Subcutaneous adipose tissue (tissue), 4 donors: Measurements from ENCODE around the gene OR8K3. TPM values are rescaled to one million over a fixed set of nuclear protein-coding genes. Genes with fewer than 3 reads are reported as not detected.

Source experiments
- total RNA-seq, 4 donors: library from RNA; depleted of rRNA; stranded (reverse); fragments of >200 nt; gene quantifications; one replicate each; pipeline ENCODE4 v1.1.0, GENCODE V29; 2016
- TF ChIP-seq, protein P1 (sequence below): fragments of 450-650 bp; IDR thresholded peaks from one replicate; pipeline ENCODE4 v1.5.1; 2016; ENCODE audit warnings: low read depth, mild to moderate bottlenecking, control low read depth, antibody characterized with exemption, moderate library complexity

OR8K3 gene
- total RNA-seq, 4 donors from 2014 or later: not detected

DNA sequence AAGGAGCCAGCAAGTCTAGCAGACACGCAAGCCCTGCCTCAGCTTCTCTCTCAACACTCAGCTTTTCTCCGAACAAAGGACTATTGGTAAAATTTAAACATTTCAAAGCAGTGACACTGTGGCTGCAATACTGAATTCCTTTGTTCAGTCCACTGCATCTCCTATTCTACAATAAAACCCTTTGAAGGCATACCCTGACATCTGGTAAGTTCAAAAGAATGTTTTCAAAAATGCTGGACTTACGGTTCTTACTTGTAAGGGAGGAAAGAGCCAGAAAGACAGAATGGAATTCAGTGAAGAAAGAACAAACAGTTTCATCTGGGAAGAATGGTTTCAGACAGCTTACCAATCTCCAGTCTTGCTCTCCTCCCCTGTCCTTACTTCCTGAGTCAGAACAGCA, 18.2 kb downstream of the OR8K3 start:
- TF ChIP-seq, protein P1, sequence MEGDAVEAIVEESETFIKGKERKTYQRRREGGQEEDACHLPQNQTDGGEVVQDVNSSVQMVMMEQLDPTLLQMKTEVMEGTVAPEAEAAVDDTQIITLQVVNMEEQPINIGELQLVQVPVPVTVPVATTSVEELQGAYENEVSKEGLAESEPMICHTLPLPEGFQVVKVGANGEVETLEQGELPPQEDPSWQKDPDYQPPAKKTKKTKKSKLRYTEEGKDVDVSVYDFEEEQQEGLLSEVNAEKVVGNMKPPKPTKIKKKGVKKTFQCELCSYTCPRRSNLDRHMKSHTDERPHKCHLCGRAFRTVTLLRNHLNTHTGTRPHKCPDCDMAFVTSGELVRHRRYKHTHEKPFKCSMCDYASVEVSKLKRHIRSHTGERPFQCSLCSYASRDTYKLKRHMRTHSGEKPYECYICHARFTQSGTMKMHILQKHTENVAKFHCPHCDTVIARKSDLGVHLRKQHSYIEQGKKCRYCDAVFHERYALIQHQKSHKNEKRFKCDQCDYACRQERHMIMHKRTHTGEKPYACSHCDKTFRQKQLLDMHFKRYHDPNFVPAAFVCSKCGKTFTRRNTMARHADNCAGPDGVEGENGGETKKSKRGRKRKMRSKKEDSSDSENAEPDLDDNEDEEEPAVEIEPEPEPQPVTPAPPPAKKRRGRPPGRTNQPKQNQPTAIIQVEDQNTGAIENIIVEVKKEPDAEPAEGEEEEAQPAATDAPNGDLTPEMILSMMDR: no peak

DNA sequence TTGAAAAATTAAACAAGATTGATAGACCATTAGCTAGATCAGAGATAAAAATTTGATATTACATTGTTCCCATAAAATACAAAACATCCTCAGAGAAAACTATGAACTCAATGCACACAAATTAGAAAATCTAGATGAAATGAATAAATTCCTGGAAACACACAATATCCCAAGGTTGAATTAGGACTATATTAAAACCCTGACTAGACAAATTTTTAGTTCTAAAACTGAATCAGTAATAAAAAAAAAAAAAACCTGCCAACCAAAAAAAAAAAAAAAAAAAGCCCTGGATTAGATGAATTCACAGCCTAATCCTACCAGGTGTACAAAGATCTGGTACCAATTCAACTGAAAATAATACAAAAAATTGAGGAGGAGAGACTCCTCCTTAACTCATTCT, 25.3 kb downstream of the OR8K3 start:
- TF ChIP-seq, protein P1: no peak

DNA sequence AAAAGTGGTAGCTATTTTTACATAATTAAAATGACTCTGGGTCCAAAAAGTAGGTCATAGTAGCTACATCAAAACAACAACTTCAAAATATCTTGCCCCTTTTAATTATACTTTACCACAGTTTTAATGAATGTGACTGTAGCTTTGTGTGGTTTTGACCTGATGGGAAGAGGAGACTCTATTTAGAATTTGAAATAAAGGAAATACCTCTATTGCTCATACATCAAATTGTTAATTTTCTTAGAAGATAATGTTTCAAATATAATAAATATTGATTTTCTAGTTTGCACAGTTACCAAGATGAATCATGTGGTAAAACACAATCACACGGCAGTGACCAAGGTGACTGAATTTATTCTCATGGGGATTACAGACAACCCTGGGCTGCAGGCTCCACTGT, 30.8 kb downstream of the OR8K3 start, which contains the start of gene OR8K1:
TSS of gene OR8K1 (plus strand) at position 301 of the 400 bp plus-strand sequence. CDS start at position 301, 0 bp downstream.
- TF ChIP-seq, protein P1: no peak

- TF ChIP-seq, protein P1: no peak
Observed at GRCh38 chr11:56353991-56354390, 39.0 kb downstream of the OR8K3 start, which contains the start of gene OR8J1. TSS of gene OR8J1 (plus strand) at chr11:56354291. CDS start at chr11:56360247, 5,956 bp downstream.

Other genes starting within 250 kb of the OR8K3 start
- not detected for gene OR8I2, start 221.8 kb upstream of the OR8K3 start, total RNA-seq
- gene OR8H2, start 211.5 kb upstream of the OR8K3 start, total RNA-seq: not detected
- gene OR8H3, start 192.8 kb upstream of the OR8K3 start, total RNA-seq: not detected
- not detected for gene OR8J3, start 174.9 kb upstream of the OR8K3 start, total RNA-seq
- gene OR8K5, start 154.8 kb upstream of the OR8K3 start, total RNA-seq: not detected
- gene OR5J2, start 138.5 kb upstream of the OR8K3 start, total RNA-seq: not detected
- gene OR5T2, start 80.9 kb upstream of the OR8K3 start, total RNA-seq: not detected
- gene OR5T3, start 62.9 kb upstream of the OR8K3 start, total RNA-seq: not detected
- not detected for gene OR5T1, start 41.0 kb upstream of the OR8K3 start, total RNA-seq
- not detected for gene OR8H1, start 22.9 kb upstream of the OR8K3 start, total RNA-seq
- not detected for gene OR8K1, start 30.9 kb downstream of the OR8K3 start, total RNA-seq
- gene OR8J1, start 39.1 kb downstream of the OR8K3 start, total RNA-seq: not detected
- gene OR8U1, start 60.5 kb downstream of the OR8K3 start, total RNA-seq: not detected
- not detected for gene OR5AL1, start 97.6 kb downstream of the OR8K3 start, total RNA-seq
- gene OR5M3, start 158.2 kb downstream of the OR8K3 start, total RNA-seq: not detected
- gene OR5M8, start 176.2 kb downstream of the OR8K3 start, total RNA-seq: not detected
- gene OR5M11, start 228.1 kb downstream of the OR8K3 start, total RNA-seq: not detected